D341Med (cell line): ENCODE measurements around the gene TCF12.
"Not testable (repeated sequence)": the region's sequence is repeated elsewhere in the genome, so short reads cannot be mapped to it uniquely, and the experiment has no call there.

Experiments used
- DNase-seq: peaks from one replicate; pipeline ENCODE4 v3.0.0; 2012; ENCODE audit warnings: low spot score

Gene TCF12

DNA sequence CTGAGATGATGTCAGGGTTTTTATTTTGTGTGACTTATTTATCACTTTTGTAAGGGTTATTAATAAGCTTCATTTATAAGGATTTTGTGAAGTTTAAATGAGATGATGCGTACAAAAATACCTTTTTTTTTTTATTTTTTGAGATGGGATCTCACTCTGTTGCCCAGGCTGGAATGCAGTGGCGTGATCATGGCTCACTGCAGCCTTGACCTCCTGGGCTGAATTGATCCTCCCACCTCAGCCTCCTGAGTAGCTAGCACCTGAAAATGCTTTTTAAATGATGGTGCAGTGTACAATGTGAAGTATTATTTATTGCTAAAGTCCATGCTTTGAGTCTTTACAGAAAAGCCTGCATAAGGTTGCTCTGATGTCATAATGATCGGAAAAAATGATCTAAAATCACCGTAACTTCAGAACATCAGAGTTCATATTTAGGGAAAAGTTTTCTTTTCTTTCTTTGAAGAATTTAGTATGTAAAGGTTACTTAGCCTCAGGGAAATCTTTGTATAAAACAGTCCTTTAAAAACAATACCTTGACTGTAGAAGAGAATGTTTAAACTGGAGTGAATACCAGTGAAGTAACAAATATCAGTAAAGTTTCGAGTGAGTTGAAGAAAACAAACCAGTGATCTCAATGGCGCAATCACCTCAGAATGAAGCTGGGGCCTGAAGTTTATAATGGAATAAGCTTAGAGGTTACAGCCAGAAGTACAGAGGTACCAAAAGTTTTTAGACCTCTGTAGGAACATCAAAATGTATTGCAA lies 29.7 kb downstream of the TCF12 start:
- no peak for DNase-seq

DNA sequence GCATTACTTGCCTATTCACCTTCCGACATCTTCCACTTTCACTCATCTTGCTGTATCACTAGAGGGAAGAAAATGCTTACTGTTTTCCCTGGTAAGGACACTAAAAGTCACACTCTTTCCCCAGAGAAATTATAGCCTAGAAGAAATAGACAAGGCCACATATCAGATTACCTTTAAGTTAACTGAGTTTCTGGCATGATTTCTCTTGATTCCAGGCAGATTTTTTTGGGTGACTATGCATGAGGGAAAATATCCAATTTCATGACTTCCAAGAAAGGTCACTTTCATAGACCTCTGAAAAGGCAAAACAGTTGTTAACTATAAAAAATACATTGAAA lies 30.3 kb downstream of the TCF12 start:
- no peak for DNase-seq

DNA sequence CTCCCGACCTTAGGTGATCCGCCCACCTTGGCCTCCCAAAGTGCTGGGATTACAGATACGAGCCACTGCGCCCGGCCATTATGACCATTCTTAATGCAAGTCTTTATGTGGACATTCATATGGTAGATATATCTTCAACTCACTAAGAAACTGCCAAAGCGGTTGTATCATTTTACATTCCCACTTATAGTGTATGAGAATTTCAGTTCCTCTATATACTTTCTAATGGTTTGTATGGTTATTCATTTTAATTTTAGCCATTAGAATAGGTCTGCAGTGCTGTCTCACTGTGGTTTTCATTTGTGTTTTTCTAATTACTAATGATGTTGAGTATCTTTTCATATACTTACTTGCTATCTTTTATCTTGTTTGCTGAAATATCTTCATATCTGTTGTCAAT lies 32.5 kb downstream of the TCF12 start:
- DNase-seq = no peak

DNA sequence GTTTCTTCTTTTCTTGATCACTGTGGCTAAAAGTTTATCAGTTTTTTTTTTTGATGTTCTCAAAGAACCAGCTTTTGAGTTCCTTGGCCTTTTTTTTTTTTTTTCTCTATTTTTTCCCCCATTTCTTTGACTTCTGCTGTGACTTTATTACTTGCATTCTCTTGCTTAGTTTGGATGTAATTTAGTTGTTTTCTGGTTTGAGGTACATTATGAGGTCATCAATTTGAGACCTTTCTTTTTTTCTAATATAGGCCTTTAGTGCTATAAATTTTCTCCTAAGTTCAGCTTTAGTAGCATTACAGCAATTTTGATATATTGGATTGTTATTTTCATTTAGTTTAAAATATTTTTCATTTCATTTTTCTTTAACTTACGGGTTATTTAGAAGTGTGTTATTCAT lies 35.3 kb downstream of the TCF12 start:
- DNase-seq = no peak

GRCh38 chr15:56955011-56955410 lies 36.6 kb downstream of the TCF12 start:
- not testable (repeated sequence) for DNase-seq

GRCh38 chr15:56956538-56956937 lies 38.1 kb downstream of the TCF12 start:
- DNase-seq = no peak

GRCh38 chr15:56957812-56958406 lies 39.5 kb downstream of the TCF12 start:
- DNase-seq = no peak

DNA sequence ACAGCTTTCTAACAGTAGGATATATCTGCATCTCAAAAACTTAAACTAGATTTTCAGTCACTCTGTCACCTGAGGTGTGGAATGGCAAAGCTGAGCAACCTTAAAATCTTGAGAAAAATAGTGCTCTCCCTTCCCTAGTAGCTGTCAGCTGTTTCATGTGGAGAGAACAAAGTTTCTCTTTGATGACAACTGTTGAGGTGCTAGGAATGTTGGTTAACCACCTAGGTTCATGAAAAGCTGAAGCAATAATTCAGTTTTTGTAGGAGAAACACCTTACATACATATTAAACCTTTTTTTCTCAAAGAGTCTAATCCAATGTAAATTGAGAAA lies 40.8 kb downstream of the TCF12 start:
- DNase-seq = no peak

DNA sequence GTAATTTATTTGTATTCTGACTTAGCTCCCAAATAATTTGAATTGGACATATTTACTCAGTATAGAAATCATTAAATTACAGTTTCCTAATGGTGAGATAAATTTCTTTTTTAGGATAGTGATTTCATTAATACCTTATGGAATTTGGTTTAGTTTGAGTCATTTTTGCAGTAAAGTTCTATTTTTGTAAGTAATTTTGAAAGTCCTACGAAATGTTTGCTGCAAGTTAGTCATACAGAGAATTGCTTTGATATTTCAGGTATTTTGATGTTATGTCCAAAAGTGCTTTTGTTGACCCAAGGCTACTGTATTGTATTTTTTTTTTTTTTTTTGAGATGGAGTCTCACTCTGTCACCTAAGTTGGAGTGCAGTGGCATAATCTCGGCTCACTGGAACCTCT lies 41.7 kb downstream of the TCF12 start:
- no peak for DNase-seq

DNA sequence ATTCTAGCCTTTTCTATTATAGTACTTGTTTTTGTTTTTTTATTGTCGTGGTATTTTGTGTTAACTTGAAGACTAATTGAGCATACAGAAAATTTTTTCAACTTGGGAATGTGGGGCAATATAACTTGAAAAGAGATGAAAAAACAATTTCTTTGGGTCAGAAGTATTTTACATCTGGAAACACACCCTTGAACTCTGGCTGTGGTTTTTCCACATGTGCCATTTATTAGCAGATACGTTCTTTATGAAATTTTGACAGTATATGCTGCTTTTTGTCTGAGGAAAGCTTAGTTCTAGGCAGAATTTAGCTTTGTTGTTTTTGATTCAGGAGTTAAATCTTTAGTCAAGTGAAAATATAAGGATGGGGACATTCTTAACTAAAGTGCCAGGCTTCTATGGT lies 44.7 kb downstream of the TCF12 start:
- DNase-seq = no peak

- no peak for DNase-seq
These were observed 45.3 kb downstream of the TCF12 start for GRCh38 chr15:56963710-56964109.

- no peak for DNase-seq
These were observed 45.7 kb downstream of the TCF12 start for GRCh38 chr15:56964182-56964581.

DNA sequence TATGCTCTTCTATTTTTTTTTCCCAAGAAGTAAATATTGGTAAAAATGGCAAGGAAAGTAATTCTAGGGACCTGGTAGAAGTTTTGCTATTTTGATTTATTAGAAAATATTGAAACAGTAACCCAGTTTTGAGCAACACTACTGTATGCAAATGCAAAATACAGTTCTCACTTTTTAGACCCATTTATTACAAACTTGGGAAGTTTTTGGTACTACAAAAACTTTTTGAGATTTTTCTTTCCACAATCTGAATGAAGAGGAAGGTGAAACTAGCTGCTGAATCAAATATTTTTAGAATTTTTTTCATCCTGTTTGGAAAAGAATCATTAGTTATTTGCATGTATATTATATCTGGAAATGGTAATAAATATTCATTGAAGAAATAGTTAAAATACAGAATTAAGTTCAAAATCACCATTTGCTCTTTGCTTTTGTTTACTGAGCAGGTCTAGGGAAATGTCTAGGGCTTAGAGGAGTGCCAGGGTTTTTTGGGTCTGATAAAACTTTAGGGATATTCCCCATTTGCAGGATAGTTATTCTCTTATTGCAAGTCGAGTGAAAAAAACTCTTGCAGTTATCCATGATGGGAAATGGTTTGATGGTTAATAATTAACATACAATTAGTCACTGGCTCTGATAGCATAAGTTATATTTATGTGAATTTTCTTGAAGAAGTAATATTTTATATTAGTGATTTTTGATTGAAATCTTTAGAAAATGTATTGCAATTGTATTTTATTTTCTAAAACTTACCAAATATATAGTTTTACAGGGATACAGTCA lies 47.0 kb downstream of the TCF12 start:
- no peak for DNase-seq

DNA sequence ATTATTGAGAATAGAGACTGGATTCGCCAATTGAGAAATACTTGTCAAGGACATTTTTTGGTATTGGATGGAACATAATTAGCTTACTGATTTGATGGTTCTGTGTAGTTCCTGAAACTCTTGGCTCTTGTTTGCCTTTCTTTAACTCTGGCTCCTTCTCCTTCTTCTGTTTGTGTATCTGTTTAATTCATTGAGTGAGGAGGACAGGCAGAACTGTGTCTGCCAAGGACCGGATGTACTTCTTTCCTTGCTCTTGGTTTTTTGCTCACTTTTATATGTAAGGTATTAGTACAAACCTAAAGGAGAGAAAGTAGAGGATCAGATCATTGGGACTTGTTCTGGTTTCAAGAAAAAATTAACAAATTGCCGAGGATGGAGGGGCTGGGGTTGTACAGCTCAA lies 48.9 kb downstream of the TCF12 start:
- DNase-seq = no peak

GRCh38 chr15:56968256-56968655 lies 49.8 kb downstream of the TCF12 start:
- DNase-seq = no peak

DNA sequence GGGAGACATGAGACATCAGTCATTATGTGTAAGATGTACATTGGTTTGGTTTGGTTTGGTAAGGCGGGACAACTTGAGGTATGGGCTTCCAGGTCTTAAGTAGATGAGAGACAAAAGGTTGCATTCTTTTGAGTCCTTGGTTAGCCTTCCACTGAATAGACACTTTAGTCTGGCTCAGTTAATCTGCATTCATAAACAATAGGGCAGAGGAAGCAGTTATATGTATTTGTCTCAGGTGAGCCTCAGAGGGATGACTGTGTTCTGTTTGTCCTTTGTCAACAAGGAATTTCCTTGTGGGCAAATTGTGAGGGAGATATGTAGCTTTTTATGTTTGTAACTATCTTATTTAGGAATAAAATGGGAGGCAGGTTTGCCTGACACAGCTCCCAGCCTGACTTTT lies 50.4 kb downstream of the TCF12 start:
- DNase-seq = no peak

DNA sequence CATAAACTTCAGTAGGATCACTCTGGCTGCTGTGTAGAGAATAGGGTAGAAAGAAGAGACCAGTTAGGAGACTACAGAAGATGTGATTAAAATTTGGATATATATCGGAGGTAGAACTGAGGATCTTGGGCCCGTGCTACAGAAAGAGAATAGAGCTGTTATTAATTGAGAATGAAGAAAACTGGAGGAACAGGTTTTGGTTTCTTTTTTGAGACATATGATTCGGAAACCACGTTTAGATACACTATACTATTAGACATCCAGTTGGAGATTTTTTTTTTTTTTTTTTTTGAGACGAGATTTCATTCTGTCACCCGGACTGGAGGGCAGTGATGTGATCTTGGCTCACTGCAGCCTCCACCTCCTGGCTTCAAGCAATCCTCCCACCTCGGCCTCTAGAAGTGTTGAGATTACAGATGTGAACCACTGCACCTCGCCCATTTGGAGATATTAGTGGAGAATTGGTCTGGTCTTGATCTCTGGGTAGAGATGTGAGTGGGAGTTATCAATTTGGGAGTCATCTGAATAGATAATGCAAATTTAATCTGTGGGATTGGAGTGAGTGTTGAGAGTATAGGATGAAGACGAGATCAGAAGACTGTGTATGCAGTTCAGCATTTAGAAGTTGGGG lies 50.9 kb downstream of the TCF12 start:
- no peak for DNase-seq

DNA sequence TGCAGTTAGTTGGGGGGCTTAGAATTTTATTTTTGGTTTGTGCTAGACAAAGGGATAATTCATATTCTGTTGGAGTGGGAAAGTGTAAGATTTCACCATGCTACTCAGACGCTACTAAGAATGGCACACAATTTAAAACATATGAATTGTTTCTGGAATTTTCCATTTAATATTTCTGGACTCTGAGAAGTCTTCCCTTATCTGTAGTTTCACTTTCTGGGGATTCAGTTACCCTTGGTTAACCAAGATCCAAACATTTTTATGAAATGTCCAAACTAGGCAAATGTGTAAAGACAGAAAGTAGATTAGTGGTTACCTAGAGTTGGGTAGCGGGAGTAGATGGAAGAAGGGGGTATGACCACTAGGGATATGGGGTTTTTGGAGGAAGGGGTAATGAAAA lies 53.1 kb downstream of the TCF12 start:
- no peak for DNase-seq

DNA sequence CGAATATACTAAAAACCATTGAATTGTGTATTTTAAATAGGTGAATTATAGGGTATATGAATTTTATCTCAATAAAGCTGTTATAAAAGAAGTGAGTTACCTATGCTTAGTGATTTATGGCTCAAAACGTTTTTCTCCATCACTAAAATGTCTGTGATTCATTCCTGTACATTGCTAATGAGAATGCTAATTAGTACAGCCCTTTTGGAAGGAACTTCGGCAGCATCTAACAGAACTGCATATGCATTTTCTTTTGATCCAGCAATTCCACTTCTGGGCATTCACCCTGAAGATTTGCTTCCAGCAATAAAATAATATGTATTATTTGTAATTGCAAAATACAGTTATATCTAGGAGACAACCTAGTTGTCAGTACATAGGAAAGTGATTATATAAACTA lies 53.6 kb downstream of the TCF12 start:
- no peak for DNase-seq

DNA sequence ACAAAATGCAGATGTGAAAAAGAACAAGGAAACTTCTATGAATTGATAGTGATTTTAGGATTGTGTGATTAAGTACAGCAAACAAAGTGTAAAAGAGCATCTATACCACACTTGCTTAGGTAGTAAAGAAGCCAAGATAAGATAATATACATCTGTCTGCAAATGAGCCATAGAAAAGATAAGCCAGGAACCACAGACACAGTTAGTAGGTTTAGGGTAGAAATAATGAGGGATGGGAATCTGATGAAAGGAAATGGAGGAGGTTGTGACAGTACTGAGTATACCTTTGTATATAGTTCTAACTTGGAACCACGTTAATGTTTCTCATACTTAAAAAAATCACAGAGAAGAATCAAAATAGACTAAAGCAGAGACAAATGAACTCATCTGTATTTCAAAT lies 54.0 kb downstream of the TCF12 start:
- DNase-seq = no peak

DNA sequence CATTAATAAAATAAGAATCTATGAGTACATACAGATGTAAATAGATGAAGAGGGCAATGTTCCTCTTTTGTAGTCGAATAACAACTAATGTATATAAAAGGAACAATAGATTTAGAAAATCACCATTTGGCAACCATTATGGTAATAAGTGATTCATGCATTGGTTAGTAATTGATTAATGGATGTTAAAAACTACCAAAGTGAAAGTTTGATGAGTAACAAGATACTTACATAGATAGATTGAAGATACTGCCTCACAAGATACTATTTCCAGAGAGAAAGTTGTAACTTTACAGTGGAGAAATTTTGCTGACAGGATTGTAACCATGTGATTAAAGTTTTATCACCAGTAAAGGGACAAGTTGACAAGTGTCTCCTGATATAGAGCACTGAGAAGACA lies 55.0 kb downstream of the TCF12 start:
- DNase-seq = no peak

GRCh38 chr15:56977232-56977631 lies 58.8 kb downstream of the TCF12 start:
- DNase-seq = no peak
